ENCODE results near the gene IFT43. TPM values are rescaled to one million over a fixed set of nuclear protein-coding genes. Genes with fewer than 3 reads are reported as not detected.

Gene IFT43
- total and polyA plus RNA-seq, 12 donors: 20.9 to 101 (median 30.2) TPM

DNA sequence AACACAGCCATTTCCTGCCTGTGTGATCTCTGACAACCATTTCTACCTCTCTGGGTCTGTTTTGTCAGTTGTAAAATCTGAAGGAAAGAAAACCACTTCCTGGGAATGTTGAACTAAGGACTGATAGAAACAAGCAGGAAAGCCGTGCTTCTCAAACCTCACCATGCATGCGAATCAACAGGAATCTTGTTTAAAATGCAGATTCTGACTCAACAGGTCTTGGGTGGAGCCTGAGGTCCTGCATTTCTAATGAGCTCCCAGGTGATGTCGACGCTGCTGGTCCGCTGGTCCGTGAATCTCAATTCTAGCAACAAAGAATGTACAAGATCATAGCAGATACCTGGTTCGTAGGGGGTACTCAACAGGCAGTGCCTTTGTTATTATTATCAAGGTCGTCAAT is 128.1 kb downstream of the IFT43 start:
- Histone ChIP-seq H3K4me3 (no peak overlapping the region), H3K4me1 (replicated peaks in 1 of 2) (no peaks in the 10 kb centered on the region), H3K27ac (no peak overlapping the region), H3K9me3 (replicated peaks in 1 of 3) (no peaks in the 10 kb centered on the region), H3K36me3 (replicated peaks in 1 of 2) (no peaks in the 10 kb centered on the region), H3K27me3 (peaks cover 4% of the 10 kb centered on the region)
- no peak for DNase-seq
- intact Hi-C loops (cut with DNase I): no loop called here
- no peak for TF ChIP-seq POLR2A (IDR thresholded peaks at IDR 0.05)
- TF ChIP-seq, protein P1, sequence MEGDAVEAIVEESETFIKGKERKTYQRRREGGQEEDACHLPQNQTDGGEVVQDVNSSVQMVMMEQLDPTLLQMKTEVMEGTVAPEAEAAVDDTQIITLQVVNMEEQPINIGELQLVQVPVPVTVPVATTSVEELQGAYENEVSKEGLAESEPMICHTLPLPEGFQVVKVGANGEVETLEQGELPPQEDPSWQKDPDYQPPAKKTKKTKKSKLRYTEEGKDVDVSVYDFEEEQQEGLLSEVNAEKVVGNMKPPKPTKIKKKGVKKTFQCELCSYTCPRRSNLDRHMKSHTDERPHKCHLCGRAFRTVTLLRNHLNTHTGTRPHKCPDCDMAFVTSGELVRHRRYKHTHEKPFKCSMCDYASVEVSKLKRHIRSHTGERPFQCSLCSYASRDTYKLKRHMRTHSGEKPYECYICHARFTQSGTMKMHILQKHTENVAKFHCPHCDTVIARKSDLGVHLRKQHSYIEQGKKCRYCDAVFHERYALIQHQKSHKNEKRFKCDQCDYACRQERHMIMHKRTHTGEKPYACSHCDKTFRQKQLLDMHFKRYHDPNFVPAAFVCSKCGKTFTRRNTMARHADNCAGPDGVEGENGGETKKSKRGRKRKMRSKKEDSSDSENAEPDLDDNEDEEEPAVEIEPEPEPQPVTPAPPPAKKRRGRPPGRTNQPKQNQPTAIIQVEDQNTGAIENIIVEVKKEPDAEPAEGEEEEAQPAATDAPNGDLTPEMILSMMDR (IDR thresholded peaks at IDR 0.05): no peak
- WGBS, 4 donors: 44 to 59% (median 46%) methylated on average over 8 of the region's 8 CpGs

GRCh38 chr14:76115010-76115422 is 129.5 kb downstream of the IFT43 start:
- Histone ChIP-seq H3K9me3 (replicated peaks in 1 of 3) (no peaks in the 10 kb centered on the region), H3K4me3 (no peak overlapping the region), H3K4me1 (replicated peaks in 1 of 2) (no peaks in the 10 kb centered on the region), H3K36me3 (replicated peaks in 1 of 2) (no peaks in the 10 kb centered on the region), H3K27me3 (peaks cover 4% of the 10 kb centered on the region), H3K27ac (no peak overlapping the region)
- 67 to 73% (median 69%) methylated on average over 1 to 2 of the region's 2 CpGs for WGBS, 4 donors
- TF ChIP-seq, protein P1 (IDR thresholded peaks at IDR 0.05): no peak
- no peak for TF ChIP-seq POLR2A (IDR thresholded peaks at IDR 0.05)
- DNase-seq: no peak
- intact Hi-C loops (cut with DNase I): no loop called here

GRCh38 chr14:76117789-76118484 is 132.4 kb downstream of the IFT43 start:
- H3K27me3 ChIP-seq: peaks cover 4% of the 10 kb centered on the region
- 48 to 68% (median 58%) methylated on average over 11 to 16 of the region's 16 CpGs for WGBS, 4 donors
- no peaks in the 10 kb centered on the region for H3K4me1 ChIP-seq (replicated peaks in 1 of 2)
- no peak for DNase-seq
- no peak overlapping the region for H3K4me3 ChIP-seq
- no peak for TF ChIP-seq POLR2A (IDR thresholded peaks at IDR 0.05)
- TF ChIP-seq, protein P1 (IDR thresholded peaks at IDR 0.05): no peak
- H3K36me3 ChIP-seq (replicated peaks in 1 of 2): no peaks in the 10 kb centered on the region
- H3K27ac ChIP-seq: no peak overlapping the region
- no peaks in the 10 kb centered on the region for H3K9me3 ChIP-seq (replicated peaks in 1 of 3)
- intact Hi-C loops (cut with DNase I): no loop called here

DNA sequence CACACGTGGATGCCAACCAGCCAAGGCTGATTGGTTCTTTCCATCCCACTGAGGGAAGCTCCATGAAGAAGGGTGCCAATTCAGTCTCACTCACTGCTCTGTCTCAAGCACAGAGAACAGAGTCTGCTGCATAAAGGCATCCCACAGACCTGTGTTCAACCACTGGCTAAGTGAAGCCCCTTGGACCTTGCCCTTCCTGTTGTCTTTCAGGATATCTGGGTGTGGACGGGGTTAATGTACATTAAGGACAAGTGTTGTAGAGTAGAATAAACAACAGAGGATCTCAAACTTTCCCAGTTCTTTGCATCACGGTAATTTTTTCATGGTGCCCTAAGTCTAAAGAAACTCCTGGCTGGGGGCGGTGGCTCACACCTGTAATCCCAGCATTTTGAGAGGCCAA is 133.0 kb downstream of the IFT43 start:
- intact Hi-C loops (cut with DNase I): no loop called here
- no peak overlapping the region for H3K27ac ChIP-seq
- DNase-seq: no peak

More for the DNA sequence above, 133.0 kb downstream of the IFT43 start:
- no peak for TF ChIP-seq POLR2A (IDR thresholded peaks at IDR 0.05)
- TF ChIP-seq, protein P1 (IDR thresholded peaks at IDR 0.05): no peak
- H3K9me3 ChIP-seq (replicated peaks in 1 of 3): no peaks in the 10 kb centered on the region
- H3K36me3 ChIP-seq (replicated peaks in 1 of 2): no peaks in the 10 kb centered on the region
- H3K4me1 ChIP-seq (replicated peaks in 1 of 2): no peaks in the 10 kb centered on the region
- peaks cover 4% of the 10 kb centered on the region for H3K27me3 ChIP-seq
- 71 to 85% (median 79%) methylated on average over 4 of the region's 4 CpGs for WGBS, 4 donors
- H3K4me3 ChIP-seq: no peak overlapping the region
